GM23338 (cell line): ENCODE data around the gene GOLGA6B.
"Not testable (repeated sequence)": the region's sequence is repeated elsewhere in the genome, so short reads cannot be mapped to it uniquely, and the experiment has no call there.

ENCODE experiments used
- CREB1 ChIP-seq: fragments of 250-450 bp; sonication (Bioruptor Pico); IDR thresholded peaks from 2 replicates; pipeline ENCODE4 v1.5.0; 2020; ENCODE audit warnings: low read depth, mild to moderate bottlenecking, moderate library complexity
- EZH2 ChIP-seq: fragments of 200-600 bp; sonication (generic); IDR thresholded peaks from one replicate; pipeline ENCODE4 v1.8.0; 2017; ENCODE audit warnings: antibody characterized with exemption, mild to moderate bottlenecking, low read depth; ENCODE audit not compliant: unreplicated experiment
- EZH2phosphoT487 ChIP-seq: fragments of 200-600 bp; sonication (generic); IDR thresholded peaks from one replicate; pipeline ENCODE4 v1.8.1; 2018; ENCODE audit warnings: antibody characterized with exemption; ENCODE audit not compliant: unreplicated experiment
- JUNB ChIP-seq: IDR thresholded peaks from one replicate; pipeline ENCODE4 v1.6.1; 2016; ENCODE audit warnings: antibody characterized with exemption; ENCODE audit not compliant: unreplicated experiment
- NANOG ChIP-seq: IDR thresholded peaks from 2 replicates; pipeline ENCODE4 v1.6.1; 2016; ENCODE audit warnings: antibody characterized with exemption, borderline replicate concordance
- POLR2AphosphoS5 ChIP-seq: IDR thresholded peaks from 2 replicates; pipeline ENCODE4 v1.6.1; 2016; ENCODE audit warnings: antibody characterized with exemption, low read depth
- REST ChIP-seq: IDR thresholded peaks from one replicate; pipeline ENCODE4 v1.6.1; 2018; ENCODE audit warnings: antibody characterized with exemption; ENCODE audit not compliant: unreplicated experiment
- STAT1 ChIP-seq: IDR thresholded peaks from one replicate; pipeline ENCODE4 v1.6.1; 2016; ENCODE audit warnings: antibody characterized with exemption; ENCODE audit not compliant: unreplicated experiment
- ZNF331 ChIP-seq: fragments of 250-450 bp; sonication (Bioruptor Pico); IDR thresholded peaks from 2 replicates; pipeline ENCODE4 v1.5.0; 2020; ENCODE audit warnings: low read depth, mild to moderate bottlenecking, moderate library complexity
- TF ChIP-seq, protein P1 (sequence below), 2 experiments: fragments of 200-600 bp in 1 of 2; sonication (generic) in 1 of 2; conservative IDR thresholded peaks; 2 replicates each; pipeline versions ENCODE4 v1.5.1 to v1.6.1; 2016 to 2017; ENCODE audit warnings: antibody characterized with exemption in 2 of 2, low read depth in 2 of 2, mild to moderate bottlenecking in 2 of 2, moderate library complexity in 1 of 2
- TF ChIP-seq, protein P2 (sequence below): IDR thresholded peaks from 2 replicates; pipeline ENCODE4 v1.6.1; 2016; ENCODE audit warnings: antibody characterized with exemption

- TF ChIP-seq EZH2; CREB1 (CRISPR knock-in tag); JUNB; POLR2AphosphoS5; ZNF331 (CRISPR knock-in tag); REST; EZH2phosphoT487; NANOG; STAT1: not testable (repeated sequence)
- TF ChIP-seq, protein P1, sequence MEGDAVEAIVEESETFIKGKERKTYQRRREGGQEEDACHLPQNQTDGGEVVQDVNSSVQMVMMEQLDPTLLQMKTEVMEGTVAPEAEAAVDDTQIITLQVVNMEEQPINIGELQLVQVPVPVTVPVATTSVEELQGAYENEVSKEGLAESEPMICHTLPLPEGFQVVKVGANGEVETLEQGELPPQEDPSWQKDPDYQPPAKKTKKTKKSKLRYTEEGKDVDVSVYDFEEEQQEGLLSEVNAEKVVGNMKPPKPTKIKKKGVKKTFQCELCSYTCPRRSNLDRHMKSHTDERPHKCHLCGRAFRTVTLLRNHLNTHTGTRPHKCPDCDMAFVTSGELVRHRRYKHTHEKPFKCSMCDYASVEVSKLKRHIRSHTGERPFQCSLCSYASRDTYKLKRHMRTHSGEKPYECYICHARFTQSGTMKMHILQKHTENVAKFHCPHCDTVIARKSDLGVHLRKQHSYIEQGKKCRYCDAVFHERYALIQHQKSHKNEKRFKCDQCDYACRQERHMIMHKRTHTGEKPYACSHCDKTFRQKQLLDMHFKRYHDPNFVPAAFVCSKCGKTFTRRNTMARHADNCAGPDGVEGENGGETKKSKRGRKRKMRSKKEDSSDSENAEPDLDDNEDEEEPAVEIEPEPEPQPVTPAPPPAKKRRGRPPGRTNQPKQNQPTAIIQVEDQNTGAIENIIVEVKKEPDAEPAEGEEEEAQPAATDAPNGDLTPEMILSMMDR (conservative IDR thresholded peaks at IDR 0.05; ENCODE audit: low read depth in 2 of 2): not testable (repeated sequence)
- TF ChIP-seq, protein P2, sequence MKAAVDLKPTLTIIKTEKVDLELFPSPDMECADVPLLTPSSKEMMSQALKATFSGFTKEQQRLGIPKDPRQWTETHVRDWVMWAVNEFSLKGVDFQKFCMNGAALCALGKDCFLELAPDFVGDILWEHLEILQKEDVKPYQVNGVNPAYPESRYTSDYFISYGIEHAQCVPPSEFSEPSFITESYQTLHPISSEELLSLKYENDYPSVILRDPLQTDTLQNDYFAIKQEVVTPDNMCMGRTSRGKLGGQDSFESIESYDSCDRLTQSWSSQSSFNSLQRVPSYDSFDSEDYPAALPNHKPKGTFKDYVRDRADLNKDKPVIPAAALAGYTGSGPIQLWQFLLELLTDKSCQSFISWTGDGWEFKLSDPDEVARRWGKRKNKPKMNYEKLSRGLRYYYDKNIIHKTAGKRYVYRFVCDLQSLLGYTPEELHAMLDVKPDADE: not testable (repeated sequence)
These were observed 6.6 kb downstream of the GOLGA6B start for GRCh38 chr15:72661081-72661480.
